Measurements from ENCODE around the gene DNAH17.

Gene DNAH17

GRCh38 chr17:78497115-78497540, 80.1 kb downstream of the DNAH17 start:
- no peak overlapping the region for H3K4me3 ChIP-seq (ENCODE audit: low read depth, low read length)

- no peak overlapping the region for H3K4me3 ChIP-seq (ENCODE audit: low read depth, low read length)
Measured at GRCh38 chr17:78496311-78496710, 80.9 kb downstream of the DNAH17 start.

- H3K4me3 ChIP-seq (ENCODE audit: low read depth, low read length), result no peak overlapping the region
Measured at GRCh38 chr17:78495634-78496033, 81.6 kb downstream of the DNAH17 start.

GRCh38 chr17:78494696-78495330, 82.4 kb downstream of the DNAH17 start:
- no peak overlapping the region for H3K4me3 ChIP-seq (ENCODE audit: low read depth, low read length)

- no peak overlapping the region for H3K4me3 ChIP-seq (ENCODE audit: low read depth, low read length)
Measured at GRCh38 chr17:78493853-78494695, 83.1 kb downstream of the DNAH17 start.

- H3K4me3 ChIP-seq (ENCODE audit: low read depth, low read length), result no peak overlapping the region
Measured at GRCh38 chr17:78493450-78493849, 83.7 kb downstream of the DNAH17 start.

- no peak overlapping the region for H3K4me3 ChIP-seq (ENCODE audit: low read depth, low read length)
Measured at GRCh38 chr17:78492116-78492799, 84.9 kb downstream of the DNAH17 start.

GRCh38 chr17:78491236-78492115, 85.7 kb downstream of the DNAH17 start:
- no peak overlapping the region for H3K4me3 ChIP-seq (ENCODE audit: low read depth, low read length)

- no peak overlapping the region for H3K4me3 ChIP-seq (ENCODE audit: low read depth, low read length)
Measured at GRCh38 chr17:78490673-78491072, 86.5 kb downstream of the DNAH17 start.

- no peak overlapping the region for H3K4me3 ChIP-seq (ENCODE audit: low read depth, low read length)
Measured at GRCh38 chr17:78490156-78490555, 87.0 kb downstream of the DNAH17 start.

- H3K4me3 ChIP-seq (ENCODE audit: low read depth, low read length), result no peak overlapping the region
Measured at GRCh38 chr17:78488867-78489634, 88.1 kb downstream of the DNAH17 start.

- no peak overlapping the region for H3K4me3 ChIP-seq (ENCODE audit: low read depth, low read length)
Measured at GRCh38 chr17:78488156-78488555, 89.0 kb downstream of the DNAH17 start.

GRCh38 chr17:78486946-78487680, 90.1 kb downstream of the DNAH17 start:
- H3K4me3 ChIP-seq (ENCODE audit: low read depth, low read length), result no peak overlapping the region

- H3K4me3 ChIP-seq (ENCODE audit: low read depth, low read length), result no peak overlapping the region
Measured at GRCh38 chr17:78486228-78486802, 90.9 kb downstream of the DNAH17 start.

- no peak overlapping the region for H3K4me3 ChIP-seq (ENCODE audit: low read depth, low read length)
Measured at GRCh38 chr17:78485290-78486168, 91.7 kb downstream of the DNAH17 start.

GRCh38 chr17:78484271-78485246, 92.6 kb downstream of the DNAH17 start:
- peak overlapping the region; percentile 35 for H3K4me3 ChIP-seq (ENCODE audit: low read depth, low read length)

GRCh38 chr17:78479369-78479768, 97.8 kb downstream of the DNAH17 start:
- no peak overlapping the region for H3K4me3 ChIP-seq (ENCODE audit: low read depth, low read length)

All from iPS-11a (cell line).